ENCODE measurements around the gene SERPINE3.

The SERPINE3 gene

DNA sequence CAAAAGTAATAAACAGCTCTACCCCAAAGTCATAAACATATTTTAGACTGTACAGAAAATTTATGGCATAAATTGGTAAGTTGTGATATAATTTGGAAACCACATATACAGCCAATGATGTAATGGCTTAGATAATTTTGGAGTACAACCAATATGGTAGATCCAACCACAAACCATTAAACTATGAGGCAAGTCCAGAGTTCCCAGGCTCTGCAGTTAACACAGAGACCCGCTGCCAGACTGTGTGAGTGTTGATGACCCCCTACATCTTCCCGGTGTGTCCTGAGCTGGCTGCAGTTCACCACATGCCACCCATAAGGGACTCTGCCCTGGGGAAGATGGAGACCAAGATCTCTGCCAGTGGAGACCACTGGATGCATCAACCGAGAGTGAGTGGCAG is 9.9 kb upstream of the SERPINE3 start:
- no peak for DNase-seq

GRCh38 chr13:51330791-51331190 is 8.7 kb upstream of the SERPINE3 start:
- no peak for DNase-seq

DNA sequence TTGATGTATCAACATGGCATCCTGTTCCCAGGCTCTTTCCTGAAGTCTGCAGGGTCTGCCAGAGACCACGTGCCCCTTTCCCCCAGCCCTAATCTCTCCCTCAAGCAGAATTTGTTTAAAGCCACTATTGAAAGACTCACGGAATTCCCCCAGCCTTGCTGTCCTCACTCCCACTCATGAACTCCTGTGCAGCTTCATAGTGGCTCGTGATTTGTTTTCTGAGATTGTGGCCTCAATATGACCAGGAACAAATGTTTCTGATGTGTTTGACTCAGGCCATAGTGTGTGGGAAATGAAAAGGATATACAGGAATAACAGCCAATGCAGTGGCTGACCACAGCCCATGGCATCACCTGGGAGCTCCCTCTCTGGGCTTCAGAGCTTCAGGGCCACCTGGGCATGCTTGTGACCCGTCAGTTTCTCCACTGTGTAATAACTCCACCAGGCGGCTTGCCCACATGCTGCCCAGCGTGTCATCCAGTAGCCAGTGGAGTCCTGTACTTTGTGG is 8.1 kb upstream of the SERPINE3 start:
- DNase-seq, result no peak

DNA sequence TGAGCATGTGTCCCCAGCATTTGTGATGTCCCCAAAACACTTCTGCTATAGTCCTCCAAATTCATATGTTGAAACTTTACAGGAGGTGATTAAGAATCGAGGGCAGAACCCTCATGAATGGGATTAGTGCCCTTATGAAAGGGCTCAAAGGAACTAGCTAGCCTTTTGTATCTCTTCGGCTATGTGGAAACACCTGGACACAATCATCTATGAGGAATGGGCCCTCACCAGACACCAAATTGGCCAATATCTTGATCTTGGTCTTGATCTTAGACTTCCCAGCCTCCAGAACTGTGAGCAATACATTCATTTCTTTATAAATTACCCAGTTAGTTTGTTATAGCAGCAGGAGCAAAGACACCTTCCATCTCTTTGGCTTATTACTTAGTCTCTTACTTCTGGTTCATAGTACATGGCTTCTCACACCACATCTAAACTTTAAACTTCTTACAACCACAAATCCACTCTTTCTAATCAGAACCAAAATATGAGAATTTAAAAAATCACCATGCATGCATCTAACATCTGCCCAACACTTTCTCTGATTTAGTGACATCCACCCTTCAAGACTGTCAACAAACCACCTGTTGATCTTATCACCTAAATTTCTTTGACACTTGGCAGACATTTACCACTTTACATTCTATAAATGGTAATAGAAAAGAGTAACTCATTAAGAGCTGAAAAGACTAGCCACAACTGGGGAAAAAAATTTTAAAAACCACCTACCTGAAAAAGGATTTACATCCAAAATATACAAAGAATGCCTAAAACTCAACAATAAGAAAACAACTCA is 6.7 kb upstream of the SERPINE3 start:
- no peak for DNase-seq

- DNase-seq, result no peak
These were observed 6.1 kb upstream of the SERPINE3 start for GRCh38 chr13:51333421-51333820.

DNA sequence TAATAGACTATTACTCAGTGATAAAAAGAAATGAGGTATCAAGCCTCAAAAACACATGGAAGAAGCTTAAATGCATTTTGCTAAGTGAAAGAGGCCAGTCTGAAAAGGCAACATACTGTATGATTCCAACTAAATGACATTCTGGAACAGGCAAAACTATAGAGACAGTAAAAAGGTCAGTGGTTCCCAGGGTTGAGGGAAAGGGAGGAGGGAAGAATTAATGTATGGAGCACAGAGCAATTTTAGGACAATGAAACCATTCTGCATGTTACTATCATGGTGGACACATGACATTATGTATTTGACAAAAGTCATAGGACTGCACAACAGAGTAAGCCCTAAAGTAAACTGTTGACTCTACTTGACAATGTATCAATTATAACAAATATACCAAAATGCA is 5.7 kb upstream of the SERPINE3 start:
- DNase-seq, result no peak

DNA sequence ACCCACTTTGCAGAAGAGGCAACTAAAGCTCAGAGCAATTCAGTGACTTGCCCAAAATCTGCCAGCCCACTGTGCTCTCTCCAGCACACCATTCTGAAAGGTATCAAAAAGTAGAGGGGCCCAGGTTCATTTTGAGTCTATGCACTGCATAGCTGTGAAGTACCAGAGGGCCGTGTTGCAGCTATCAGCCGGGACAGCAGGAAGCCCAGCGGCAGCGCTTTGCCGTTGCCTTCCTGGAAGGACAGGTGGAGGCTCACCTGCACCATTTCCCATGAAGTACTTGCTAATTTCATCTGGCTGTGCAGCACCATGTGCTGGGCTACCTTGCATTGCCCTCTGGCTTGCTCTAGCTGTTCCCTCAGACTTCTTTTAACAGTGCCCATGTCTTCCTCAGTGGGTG is 2.7 kb upstream of the SERPINE3 start:
- no peak for DNase-seq

DNA sequence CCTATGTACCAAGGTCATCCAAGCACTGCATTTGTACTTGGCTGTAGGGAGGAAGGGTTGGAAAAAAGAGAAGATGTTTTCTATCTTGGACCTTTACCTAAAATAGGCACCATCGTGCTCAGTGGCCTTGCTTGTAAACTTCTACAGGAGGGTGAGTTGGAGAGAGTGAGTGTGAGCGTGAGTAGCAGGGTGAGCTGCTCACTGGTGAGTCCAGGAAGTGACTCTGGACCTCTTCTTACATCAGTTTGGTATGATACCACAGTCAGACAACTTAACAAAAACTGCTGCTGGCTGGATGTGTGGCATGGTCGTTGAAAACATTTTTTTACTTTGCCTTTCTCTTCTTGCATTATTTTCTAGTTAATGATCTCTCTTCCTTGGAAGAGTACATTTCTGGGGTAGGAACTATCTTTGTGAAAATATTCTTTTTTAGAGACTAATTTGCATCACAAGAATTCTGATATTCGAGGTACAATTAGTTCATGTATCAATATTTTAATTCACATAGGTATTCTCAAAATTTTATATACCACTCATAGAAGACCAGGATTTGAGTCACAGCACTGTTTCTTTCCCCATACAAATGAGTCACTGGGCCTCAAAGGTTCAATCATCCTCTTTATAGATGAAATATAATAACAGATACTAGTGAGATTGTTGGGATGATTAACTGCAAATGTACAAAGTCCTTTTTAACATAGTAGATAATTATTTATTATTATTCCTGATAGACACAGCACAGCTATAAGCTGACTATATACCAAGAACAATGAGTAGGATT is 651 bp downstream of the SERPINE3 start:
- DNase-seq, result no peak

DNA sequence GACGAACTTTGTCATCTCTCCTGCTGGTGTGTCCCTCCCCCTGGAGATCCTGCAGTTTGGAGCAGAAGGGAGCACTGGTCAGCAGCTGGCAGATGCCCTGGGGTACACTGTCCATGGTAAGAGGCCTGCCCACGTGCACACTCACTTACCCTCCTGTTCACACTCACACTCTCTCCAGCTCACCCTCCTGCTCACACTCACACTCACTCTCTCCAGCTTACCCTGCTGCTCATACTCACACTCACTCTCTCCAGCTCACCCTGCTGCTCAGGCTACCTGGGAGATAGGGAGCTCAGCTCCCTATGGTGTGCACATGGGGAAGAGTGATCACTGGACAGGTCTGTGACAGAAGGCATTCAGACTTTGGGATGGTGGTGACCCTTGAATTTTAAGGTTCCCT is 1.7 kb downstream of the SERPINE3 start:
- no peak for DNase-seq

DNA sequence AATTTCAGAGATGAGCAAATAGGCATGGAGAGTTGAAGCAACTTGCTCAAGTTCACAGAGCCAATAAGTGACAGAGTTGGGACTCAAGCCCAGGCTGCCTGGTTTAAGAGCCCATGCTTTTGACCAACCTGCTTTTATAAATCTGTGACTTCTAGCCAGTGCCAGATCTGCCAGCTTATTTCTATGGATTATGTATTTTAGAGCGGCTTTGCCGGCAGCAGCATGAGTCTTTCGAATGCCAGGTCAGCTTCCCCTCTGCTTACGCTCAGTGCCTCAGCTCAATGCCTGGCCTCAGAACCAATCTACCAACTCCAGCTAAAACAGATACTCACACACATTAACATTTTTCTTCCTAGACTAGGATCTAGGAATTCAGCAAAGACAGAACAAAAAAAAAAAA is 2.3 kb downstream of the SERPINE3 start:
- no peak for DNase-seq

DNA sequence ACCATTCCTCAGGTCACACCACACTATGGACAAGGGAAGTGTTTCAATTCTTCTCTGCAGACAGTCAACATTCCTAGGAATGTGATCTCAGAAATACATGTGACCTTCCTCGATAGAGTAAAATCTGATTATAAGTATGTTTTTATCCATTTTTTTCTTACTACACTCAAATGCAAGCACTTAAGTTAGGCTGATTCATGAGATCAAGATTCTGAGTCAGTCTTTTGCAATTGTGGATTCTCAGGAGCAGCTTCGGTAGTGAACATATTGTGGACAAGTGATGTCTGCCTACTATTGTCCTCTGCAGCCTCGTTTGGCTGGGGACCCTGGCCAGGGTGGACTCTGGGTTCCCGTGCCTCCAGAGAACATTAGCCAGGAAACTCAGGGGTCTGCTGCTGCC is 3.2 kb downstream of the SERPINE3 start:
- no peak for DNase-seq

DNA sequence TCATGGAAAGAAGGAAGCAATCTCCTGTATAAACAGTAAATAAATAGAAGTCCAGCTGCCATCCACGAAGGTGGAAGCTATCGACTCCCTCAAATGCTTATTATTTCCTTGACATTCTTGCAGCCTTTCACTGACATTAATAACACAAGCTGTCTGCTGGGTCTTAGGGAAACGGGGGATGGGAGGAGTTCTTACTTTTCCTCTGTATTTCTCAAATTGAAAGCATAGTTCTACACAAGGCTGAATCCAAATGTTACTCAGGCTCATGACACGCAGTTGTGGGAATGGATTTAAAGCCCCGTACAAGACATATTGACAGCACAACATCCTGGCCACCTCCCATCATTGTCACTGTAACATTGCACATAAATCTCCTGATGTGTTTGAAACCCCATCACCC is 4.0 kb downstream of the SERPINE3 start:
- no peak for DNase-seq

GRCh38 chr13:51346397-51346796 is 6.9 kb downstream of the SERPINE3 start:
- no peak for DNase-seq

DNA sequence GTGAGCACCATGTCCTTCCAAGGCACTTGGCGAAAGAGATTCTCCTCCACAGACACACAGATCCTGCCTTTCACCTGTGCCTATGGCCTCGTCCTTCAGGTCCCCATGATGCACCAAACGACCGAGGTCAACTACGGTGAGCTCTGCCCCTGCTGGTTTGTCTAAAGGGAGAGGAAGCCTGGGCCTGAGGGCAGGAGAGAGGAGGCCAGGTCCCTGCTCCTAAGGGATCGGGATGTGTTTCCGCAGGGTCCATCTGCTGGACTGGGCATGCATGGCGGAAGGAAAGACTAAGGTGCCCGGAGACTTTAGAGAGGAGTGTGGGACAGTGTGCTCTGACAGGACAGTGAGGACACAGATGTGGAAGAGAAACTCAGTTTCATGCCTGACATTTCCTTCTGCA is 7.6 kb downstream of the SERPINE3 start:
- DNase-seq, result no peak

DNA sequence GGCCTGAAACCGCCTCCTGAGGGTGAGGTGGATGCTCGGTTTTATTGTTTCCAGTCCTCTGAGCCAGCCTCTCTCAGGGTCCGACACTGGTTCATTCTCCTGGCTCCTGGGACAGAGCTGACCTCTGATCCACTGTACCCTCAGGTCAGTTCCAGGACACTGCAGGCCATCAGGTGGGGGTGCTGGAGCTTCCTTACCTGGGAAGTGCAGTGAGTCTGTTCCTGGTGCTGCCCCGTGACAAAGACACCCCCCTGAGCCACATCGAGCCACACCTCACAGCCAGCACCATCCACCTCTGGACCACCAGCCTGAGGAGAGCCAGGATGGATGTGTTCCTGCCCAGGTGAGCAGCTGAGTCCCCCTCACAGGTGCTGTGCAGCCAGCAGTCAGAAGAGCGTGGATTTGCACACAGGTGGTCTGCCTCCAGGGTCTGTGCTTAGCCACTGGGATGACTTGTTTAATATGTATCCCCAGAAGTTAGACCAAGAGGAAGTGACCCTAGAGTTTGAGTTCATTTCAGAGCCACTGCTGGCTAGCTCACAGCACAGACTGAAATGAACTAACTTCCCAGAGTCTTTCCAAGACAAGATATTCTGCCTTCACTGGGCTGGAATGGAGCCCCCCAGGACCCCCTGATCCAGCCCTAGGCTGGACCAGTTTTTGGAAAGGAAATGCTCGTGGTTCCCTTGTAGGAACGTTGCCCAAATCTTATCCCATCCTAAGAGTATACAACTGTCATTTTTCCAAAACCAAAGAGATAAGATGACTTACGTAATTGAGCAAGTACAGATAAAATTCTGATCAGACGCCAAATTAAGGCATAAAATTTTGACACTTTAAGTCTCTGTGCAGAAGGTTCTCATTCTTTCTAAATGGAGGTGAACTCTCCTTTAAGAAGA is 8.8 kb downstream of the SERPINE3 start:
- no peak for DNase-seq

GRCh38 chr13:51349016-51349415 is 9.5 kb downstream of the SERPINE3 start:
- DNase-seq, result no peak

DNA sequence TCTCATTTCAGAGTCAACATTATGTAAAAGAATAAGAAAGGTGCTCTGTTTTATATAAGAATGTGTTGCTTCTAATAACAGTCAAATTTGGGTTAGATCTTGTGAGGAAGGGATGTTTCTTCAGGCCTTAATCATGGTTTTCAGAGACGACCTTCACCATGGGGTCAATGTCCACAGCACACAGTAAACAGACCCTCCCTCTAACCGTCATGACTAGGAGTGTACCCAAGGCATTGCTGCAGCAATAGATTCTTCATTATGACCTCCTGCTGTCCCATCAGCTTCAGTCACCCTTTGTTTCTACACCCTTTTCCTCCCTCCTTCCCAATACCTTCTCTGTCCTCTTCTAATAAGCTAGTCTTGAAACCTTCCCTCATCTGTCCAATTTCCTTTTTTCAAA is 15.7 kb downstream of the SERPINE3 start:
- DNase-seq, result no peak

GRCh38 chr13:51357928-51358595 is 18.6 kb downstream of the SERPINE3 start:
- no peak for DNase-seq

GRCh38 chr13:51359352-51359751 is 19.9 kb downstream of the SERPINE3 start:
- DNase-seq, result no peak

DNA sequence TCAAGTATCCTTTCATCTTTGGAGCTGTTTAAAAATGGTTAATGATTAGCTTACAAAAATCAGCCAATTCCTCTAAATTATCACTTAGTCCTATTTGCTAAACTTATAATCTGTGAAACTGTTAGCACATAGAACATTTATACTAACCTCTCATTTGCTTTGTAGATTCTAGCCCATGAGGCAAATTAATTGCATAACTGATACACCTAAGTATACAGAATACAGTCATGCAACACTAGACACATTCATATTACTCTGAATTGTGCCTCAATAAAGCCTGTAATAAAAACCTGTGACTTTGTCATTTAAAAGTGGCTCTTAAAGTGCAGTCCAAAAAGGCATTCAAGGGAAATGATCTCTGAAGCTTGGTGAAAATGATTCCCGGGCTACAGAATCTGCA is 21.0 kb downstream of the SERPINE3 start:
- no peak for DNase-seq

DNA sequence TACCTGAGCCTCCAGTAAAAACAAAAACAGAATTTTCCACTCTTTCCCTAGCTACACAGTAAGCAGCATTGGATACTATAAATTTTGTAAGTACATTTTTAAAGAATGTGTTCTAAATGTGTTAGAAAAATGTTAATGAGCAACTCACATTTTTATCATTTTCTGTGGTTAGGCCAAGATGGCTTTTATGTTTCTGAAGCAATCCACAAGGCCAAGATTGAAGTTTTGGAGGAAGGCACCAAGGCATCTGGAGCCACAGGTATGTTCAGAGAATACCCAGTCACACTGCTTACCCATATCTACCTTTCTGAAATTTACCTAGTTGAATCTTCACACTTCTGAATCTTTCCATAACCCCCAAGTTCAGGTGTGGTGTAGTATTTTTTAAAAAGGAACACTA is 21.6 kb downstream of the SERPINE3 start:
- no peak for DNase-seq

GRCh38 chr13:51363625-51364024 is 24.1 kb downstream of the SERPINE3 start:
- no peak for DNase-seq

Measured in DMS79 (cell line).